GM11168 (cell line): Measurements from ENCODE around the gene PAH.

ENCODE experiments used
- in situ Hi-C: fragments of 300-500 bp; cut with MboI; formaldehyde crosslinking; loops from one replicate; pipeline ENCODE4 v1.12.0; 2022; ENCODE audit warnings: low sequenced_read_pairs; ENCODE audit not compliant: unreplicated experiment

The PAH gene

DNA sequence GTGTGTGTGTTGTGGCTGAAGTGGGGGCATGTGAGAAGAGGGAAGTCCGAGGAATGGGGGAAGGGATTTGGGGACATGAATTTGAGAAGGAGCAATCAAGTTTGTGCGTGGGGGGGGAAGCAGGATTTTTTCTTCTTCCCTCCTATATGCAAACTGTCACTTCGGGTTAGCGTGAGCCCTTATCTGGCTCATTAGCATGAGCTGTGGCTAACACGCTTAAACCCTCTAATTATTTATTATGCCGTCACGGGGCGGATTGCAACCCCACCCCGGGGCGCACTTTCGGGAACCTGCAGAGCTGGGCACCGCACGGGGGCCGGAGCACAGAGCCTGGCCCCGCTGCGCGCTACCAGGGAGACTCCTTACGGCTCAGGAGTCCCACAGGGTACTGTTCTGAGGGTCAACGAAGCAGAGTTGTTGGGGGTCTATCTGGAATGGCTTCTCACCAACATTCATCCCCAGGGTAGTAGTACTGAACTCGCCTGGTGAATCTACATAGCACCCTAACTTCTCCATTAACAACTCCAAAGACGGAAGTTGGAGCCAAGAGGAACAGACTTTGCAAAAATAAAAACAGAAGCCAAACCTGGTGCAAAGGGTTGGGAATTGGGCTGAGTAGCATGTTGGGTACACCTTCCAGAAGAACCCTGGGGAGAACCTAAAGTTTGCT is 34.0 kb upstream of the PAH start:
- in situ Hi-C loops = no loop called here

DNA sequence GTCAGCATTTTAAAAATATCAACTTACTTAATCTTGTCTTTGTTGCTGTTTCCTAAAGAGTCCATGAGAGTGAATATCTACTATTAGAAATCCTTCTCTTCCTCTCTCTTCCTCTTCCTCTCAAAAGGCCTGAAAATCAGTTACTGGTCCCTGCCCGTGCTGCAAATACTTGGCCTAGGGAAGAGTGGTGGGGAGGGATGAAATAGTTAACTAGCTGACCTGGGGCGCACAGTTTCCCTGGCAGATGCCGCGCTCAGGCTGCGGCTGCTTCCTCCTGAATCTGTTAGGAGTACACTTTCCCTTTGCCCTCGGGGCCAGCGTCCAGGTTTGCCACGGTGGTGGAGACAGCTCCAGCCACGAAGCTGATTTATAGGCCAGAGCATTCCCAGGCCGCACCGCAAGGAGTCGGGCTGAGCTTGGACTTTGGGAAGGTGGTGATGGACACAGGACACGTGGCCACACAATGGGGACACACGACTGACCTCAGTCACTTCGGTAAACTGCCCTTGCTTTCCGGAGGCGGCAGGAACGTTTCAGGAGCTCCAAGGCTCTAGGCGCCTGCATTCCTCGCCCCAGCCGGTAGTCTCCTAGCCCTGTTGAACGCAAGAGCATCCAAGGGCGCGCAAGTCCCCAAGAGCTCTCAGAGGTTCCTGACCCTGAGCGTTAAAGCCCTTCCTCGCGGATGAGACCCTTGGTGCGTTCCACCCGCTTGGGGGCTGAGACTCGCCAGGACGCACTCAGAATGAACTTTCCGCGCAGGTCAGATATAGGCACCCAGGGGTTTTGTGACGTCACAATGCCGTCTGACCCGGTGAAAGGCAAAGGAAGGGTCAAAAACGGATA is 33.3 kb upstream of the PAH start:
- in situ Hi-C loops = no loop called here

DNA sequence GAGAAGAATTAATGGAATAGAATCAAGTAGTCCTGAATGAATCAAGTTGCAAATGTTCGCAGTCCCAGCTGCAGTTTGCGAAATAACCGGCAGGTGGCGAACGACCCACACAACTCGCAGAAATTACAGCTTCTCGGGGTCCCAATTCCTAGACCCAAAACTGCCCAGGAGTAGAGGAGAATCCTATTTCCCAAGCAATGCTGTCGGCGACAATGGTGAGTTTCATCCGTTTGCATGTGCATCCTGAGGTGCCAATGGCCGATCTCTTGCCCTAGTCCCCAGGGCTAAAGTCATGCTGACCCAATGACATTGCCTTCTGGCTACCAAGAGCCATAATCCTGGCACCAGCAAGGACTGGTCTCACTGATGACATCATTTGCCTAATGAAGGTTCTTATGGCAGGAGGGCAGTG is 31.9 kb upstream of the PAH start:
- in situ Hi-C loops = loop anchor here (10.0 kb wide), 1 partner anchor 596 kb away; no protein-coding TSS in a partner anchor

GRCh38 chr12:102946042-102946441 is 29.0 kb upstream of the PAH start:
- in situ Hi-C loops = loop anchor here (10.0 kb wide), 1 partner anchor 599 kb away; no protein-coding TSS in a partner anchor

DNA sequence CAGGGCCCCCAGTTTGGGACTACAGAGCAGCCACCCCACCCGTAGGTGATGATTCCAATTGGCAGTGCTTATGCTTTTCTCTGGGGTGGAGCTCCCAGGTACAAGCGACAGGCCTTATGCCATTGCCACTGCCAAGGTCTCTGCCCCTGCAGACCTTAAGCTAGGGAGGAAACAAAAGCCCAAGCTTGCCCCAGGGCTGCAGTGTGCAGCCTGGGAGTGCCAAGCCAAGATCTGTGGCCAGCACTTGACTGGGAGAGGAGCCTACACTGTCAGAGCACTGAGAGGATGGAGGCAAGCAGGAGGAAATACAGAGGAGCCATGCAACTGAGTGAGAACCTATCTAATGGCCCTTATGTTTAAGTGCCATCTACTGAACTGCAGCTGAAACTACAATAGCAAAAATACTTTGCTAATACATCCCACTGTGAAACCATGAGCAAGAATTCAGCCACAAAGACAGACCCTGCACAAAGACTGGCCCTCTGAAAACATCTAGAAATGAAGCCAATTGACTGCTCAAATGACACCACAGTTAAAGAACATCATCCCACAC is 22.7 kb upstream of the PAH start:
- in situ Hi-C loops = loop anchor here (10.0 kb wide), 1 partner anchor 605 kb away; no protein-coding TSS in a partner anchor

GRCh38 chr12:102939059-102939458 is 22.0 kb upstream of the PAH start:
- in situ Hi-C loops = no loop called here

GRCh38 chr12:102933168-102933567 is 16.1 kb upstream of the PAH start:
- in situ Hi-C loops = no loop called here

- in situ Hi-C loops = no loop called here
Measured at GRCh38 chr12:102927220-102927619, 10.2 kb upstream of the PAH start.

- in situ Hi-C loops = no loop called here
Measured at GRCh38 chr12:102921240-102921639, 4.2 kb upstream of the PAH start.

GRCh38 chr12:102920271-102920670 is 3.2 kb upstream of the PAH start:
- in situ Hi-C loops = no loop called here

DNA sequence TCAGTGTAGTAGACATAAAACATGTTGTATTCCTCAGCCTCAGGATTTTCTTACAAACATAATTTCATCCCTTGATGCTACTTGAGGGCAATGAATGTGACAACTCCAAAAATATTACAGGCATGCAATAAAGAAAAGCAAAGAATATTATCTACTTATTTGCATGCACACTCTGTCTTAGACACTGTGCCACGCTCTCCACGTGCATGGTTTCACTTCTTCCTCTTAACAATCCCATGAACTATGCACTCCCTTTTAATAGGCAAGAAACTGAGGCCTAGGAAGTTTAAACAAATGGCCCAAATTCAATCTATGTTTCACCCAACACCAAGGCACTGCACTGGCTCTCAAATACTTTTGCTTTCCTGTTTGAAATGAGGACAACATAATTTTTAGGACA is 1.8 kb upstream of the PAH start:
- in situ Hi-C loops = no loop called here

GRCh38 chr12:102916252-102917025 is 605 bp downstream of the PAH start:
- in situ Hi-C loops = no loop called here

DNA sequence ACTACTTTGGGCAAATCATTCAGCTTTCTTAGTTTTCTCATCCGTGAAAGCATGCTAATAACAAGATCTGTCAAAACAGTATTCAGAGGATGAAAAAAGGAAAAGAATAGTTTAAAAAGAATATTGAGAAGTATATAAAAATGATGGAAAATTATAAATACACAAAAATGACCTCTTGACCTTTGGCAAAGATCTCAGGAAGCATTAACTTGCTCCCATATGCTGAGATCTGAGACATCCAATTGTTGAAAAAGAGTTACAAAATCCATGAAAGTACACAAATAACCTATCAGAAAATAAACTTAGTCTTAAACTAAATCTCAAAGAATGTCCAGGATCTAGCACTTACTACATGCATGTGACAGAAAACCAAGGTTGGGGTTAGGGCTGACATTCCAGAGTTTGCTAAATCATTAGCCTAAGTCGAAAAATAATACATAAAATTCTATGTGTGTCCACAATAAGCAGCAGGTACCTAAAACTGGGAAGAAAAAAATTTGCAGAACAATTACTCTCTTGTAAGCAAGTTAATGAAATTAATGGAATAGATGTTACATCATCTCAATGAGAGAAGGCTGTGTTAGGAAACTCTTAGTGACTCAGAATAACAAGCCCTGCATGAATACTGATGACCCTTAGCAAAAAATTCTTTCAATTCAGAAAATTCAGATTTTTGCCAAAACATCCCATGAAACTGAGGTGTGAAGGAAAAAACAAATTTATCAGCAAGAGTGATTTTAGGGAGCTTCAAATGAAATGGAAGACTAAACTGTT is 3.4 kb downstream of the PAH start:
- in situ Hi-C loops = no loop called here

- in situ Hi-C loops = no loop called here
Measured at GRCh38 chr12:102912258-102912657, 4.8 kb downstream of the PAH start.

GRCh38 chr12:102911320-102911719 is 5.7 kb downstream of the PAH start:
- in situ Hi-C loops = no loop called here

DNA sequence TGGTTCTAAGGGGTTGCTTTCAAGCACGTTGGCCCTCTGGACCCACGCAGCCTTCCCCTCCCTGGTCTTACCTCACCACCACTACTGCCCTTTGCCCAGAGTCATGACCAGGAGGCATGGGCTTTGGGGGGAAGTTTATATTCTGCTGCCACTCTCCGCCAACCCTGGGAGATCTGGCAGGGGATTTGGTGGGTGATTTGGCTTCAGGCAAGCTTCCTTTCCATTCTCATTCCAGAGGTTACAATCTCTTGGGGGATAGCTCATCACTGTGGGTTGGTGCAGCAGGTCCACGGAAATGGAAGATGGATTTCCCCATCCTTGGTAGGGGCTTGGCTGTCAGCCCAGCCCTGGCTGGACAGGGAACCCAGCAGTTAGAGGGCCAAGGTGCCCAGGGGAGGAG is 6.3 kb downstream of the PAH start:
- in situ Hi-C loops = no loop called here

GRCh38 chr12:102910137-102910536 is 6.9 kb downstream of the PAH start:
- in situ Hi-C loops = no loop called here

- in situ Hi-C loops = no loop called here
Measured at GRCh38 chr12:102907918-102908317, 9.1 kb downstream of the PAH start.

- in situ Hi-C loops = no loop called here
Measured at GRCh38 chr12:102905229-102905628, 11.8 kb downstream of the PAH start.
